Sigmoid colon (tissue), 7 donors: ENCODE results near the gene STOML1. TPM values are rescaled to one million over a fixed set of nuclear protein-coding genes. Genes with fewer than 3 reads are reported as not detected.
"Not testable (repeated sequence)": the region's sequence is repeated elsewhere in the genome, so short reads cannot be mapped to it uniquely, and the experiment has no call there.

Experiments used
- DNase-seq: peaks from one replicate; pipeline ENCODE4 v3.0.0-alpha.2; 2019
- H3K27ac ChIP-seq, 4 donors: fragments of 200-600 bp; sonication (generic); one replicate each; pipeline ENCODE4 v1.5.1; 2016 to 2019; ENCODE audit warnings: mild to moderate bottlenecking in 1 of 4
- H3K27me3 ChIP-seq, 3 donors: fragments of 200-600 bp; sonication (generic); one replicate each; pipeline ENCODE4 v1.5.1; 2019; ENCODE audit warnings: mild to moderate bottlenecking in 1 of 3
- H3K36me3 ChIP-seq, 4 donors: fragments of 200-600 bp; sonication (generic); one replicate each; pipeline ENCODE4 v1.5.1; 2016 to 2019
- H3K4me1 ChIP-seq, 4 donors: fragments of 200-600 bp; sonication (generic); one replicate each; pipeline ENCODE4 v1.5.1; 2017 to 2019
- H3K4me3 ChIP-seq, 4 donors: fragments of 200-600 bp; sonication (generic); one replicate each; pipeline ENCODE4 v1.5.1; 2017 to 2019; ENCODE audit warnings: mild to moderate bottlenecking in 2 of 4, moderate library complexity in 1 of 4
- H3K9me3 ChIP-seq, 4 donors: fragments of 200-600 bp in 3 of 4; sonication (generic) in 3 of 4; one replicate each; pipeline versions ENCODE4 v1.5.1 to v1.6.1; 2013 to 2019
- CTCF ChIP-seq, 4 experiments: fragments of 450-650 bp in 3 of 4; fragments of 200-600 bp in 1 of 4; IDR thresholded peaks; one replicate each; pipeline ENCODE4 v1.5.1; 2016 to 2019; ENCODE audit warnings: antibody characterized with exemption in 4 of 4, mild to moderate bottlenecking in 3 of 4, moderate library complexity in 2 of 4
- EP300 ChIP-seq, 4 donors: sonication (generic); formaldehyde crosslinking; IDR thresholded peaks; one replicate each; pipeline ENCODE4 v1.6.1; 2017; ENCODE audit warnings: antibody characterized with exemption in 4 of 4
- POLR2A ChIP-seq, 2 donors: fragments of 450-650 bp; IDR thresholded peaks; one replicate each; pipeline ENCODE4 v1.6.1; 2016; ENCODE audit warnings: antibody characterized with exemption in 2 of 2, mild to moderate bottlenecking in 2 of 2, moderate library complexity in 2 of 2
- POLR2AphosphoS5 ChIP-seq, 4 donors: sonication (generic); formaldehyde crosslinking; IDR thresholded peaks; one replicate each; pipeline ENCODE4 v1.6.1; 2017; ENCODE audit warnings: antibody characterized with exemption in 4 of 4
- WGBS, 2 donors: extraction: QIAGEN DNeasy Blood & Tissue Kit; methylation state at CpG; one replicate each; pipeline ENCODE4 v1.1.7; 2013; 5-methylcytosine and 5-hydroxymethylcytosine counted together
- intact Hi-C: fragments of 100-400 bp; cut with DNase I; formaldehyde crosslinking; loops from one replicate; pipeline ENCODE4 v1.15.1; 2023
- polyA plus RNA-seq, 3 donors: library from polyadenylated mRNA; stranded (reverse); fragments of 200-250 nt; gene quantifications; one replicate each; pipeline ENCODE4 v1.2.3, GENCODE V29; 2013
- total RNA-seq, 4 donors: library from RNA; depleted of rRNA; stranded (reverse); fragments of >200 nt; gene quantifications; one replicate each; pipeline ENCODE4 v1.1.0, GENCODE V29; 2016
- donor health status: healthy with polysubstance abuse.
- donor health status: Bipolar disorder and iron deficiency.
- donor health status: healthy.

STOML1 gene
- total and polyA plus RNA-seq, 7 donors: 3.5 to 18.5 (median 13.2) TPM

- H3K36me3 ChIP-seq: no peaks in the 10 kb centered on the region
- H3K27ac ChIP-seq: no peak overlapping the region
- H3K27me3 ChIP-seq: no peaks in the 10 kb centered on the region
- TF ChIP-seq EP300 (IDR thresholded peaks at IDR 0.05) (no peak), POLR2AphosphoS5 (IDR thresholded peaks at IDR 0.05) (no peak), POLR2A (IDR thresholded peaks at IDR 0.05) (no peak), CTCF (IDR thresholded peaks at IDR 0.05) (no peak)
- intact Hi-C loops: no loop called here
- 94 to 98% methylated on average over 3 of the region's 3 CpGs for WGBS, 2 donors
- H3K4me3 ChIP-seq: no peak overlapping the region
- DNase-seq: peak; percentile 6
- H3K9me3 ChIP-seq: no peaks in the 10 kb centered on the region
- peaks cover 0 to 19% (median 14%) of the 10 kb centered on the region in 4 donors for H3K4me1 ChIP-seq
These were observed 23.6 kb downstream of the STOML1 start for GRCh38 chr15:73968461-73968860.

GRCh38 chr15:73965758-73966113, 26.4 kb downstream of the STOML1 start:
- intact Hi-C loops: no loop called here
- no peak overlapping the region for H3K4me3 ChIP-seq

GRCh38 chr15:73965094-73965757, 26.9 kb downstream of the STOML1 start:
- H3K27me3 ChIP-seq: no peaks in the 10 kb centered on the region
- H3K27ac ChIP-seq: no peak overlapping the region
- H3K4me3 ChIP-seq: no peak overlapping the region
- H3K4me1 ChIP-seq: peaks cover 0 to 10% (median 5%) of the 10 kb centered on the region in 4 donors
- no peaks in the 10 kb centered on the region for H3K9me3 ChIP-seq
- DNase-seq: peak; percentile 62
- TF ChIP-seq CTCF (IDR thresholded peaks at IDR 0.05) (peak in 1 of 4 experiments; percentile 40), POLR2A (IDR thresholded peaks at IDR 0.05) (no peak)
- 22 to 27% methylated on average over 13 of the region's 13 CpGs for WGBS, 2 donors
- intact Hi-C loops: no loop called here
- H3K36me3 ChIP-seq: no peaks in the 10 kb centered on the region

More at GRCh38 chr15:73965758-73966113, 26.4 kb downstream of the STOML1 start:
- no peak overlapping the region for H3K27ac ChIP-seq
- H3K4me1 ChIP-seq: peaks cover 0 to 10% (median 5%) of the 10 kb centered on the region in 4 donors
- TF ChIP-seq EP300 (IDR thresholded peaks at IDR 0.05): no peak
- no peak for TF ChIP-seq POLR2A (IDR thresholded peaks at IDR 0.05)
- TF ChIP-seq POLR2AphosphoS5 (IDR thresholded peaks at IDR 0.05): no peak
- TF ChIP-seq CTCF (IDR thresholded peaks at IDR 0.05): no peak
- no peaks in the 10 kb centered on the region for H3K9me3 ChIP-seq
- no peaks in the 10 kb centered on the region for H3K36me3 ChIP-seq
- H3K27me3 ChIP-seq: no peaks in the 10 kb centered on the region
- no peak for DNase-seq
- 19 to 30% methylated on average over 2 of the region's 2 CpGs for WGBS, 2 donors

GRCh38 chr15:73964736-73965093, 27.4 kb downstream of the STOML1 start:
- no peak overlapping the region for H3K27ac ChIP-seq
- H3K9me3 ChIP-seq: no peaks in the 10 kb centered on the region
- H3K27me3 ChIP-seq: no peaks in the 10 kb centered on the region
- DNase-seq: peak; percentile 90
- H3K4me1 ChIP-seq: peaks cover 0 to 10% (median 5%) of the 10 kb centered on the region in 4 donors
- 5 to 6% methylated on average over 11 of the region's 11 CpGs for WGBS, 2 donors
- intact Hi-C loops: loop anchor here (1.0 kb wide), 1 partner anchor 13 kb away; no protein-coding TSS in a partner anchor
- TF ChIP-seq POLR2A (IDR thresholded peaks at IDR 0.05) (no peak), CTCF (IDR thresholded peaks at IDR 0.05) (peak; percentile 90 to 98 (median 94))
- H3K4me3 ChIP-seq: no peak overlapping the region
- H3K36me3 ChIP-seq: no peaks in the 10 kb centered on the region

GRCh38 chr15:73962433-73962832, 29.7 kb downstream of the STOML1 start:
- H3K4me3 ChIP-seq: no peak overlapping the region
- intact Hi-C loops: no loop called here
- WGBS, 2 donors: 71 to 84% methylated on average over 5 of the region's 5 CpGs

GRCh38 chr15:73960472-73961070, 31.5 kb downstream of the STOML1 start:
- WGBS, 2 donors: 91% methylated on average over 7 of the region's 7 CpGs
- peak; percentile 8 for DNase-seq
- H3K36me3 ChIP-seq, H3K4me1 ChIP-seq, H3K9me3 ChIP-seq, H3K4me3 ChIP-seq, H3K27me3 ChIP-seq, intact Hi-C loops, H3K27ac ChIP-seq: not testable (repeated sequence)

More at GRCh38 chr15:73962433-73962832, 29.7 kb downstream of the STOML1 start:
- H3K36me3 ChIP-seq: no peaks in the 10 kb centered on the region
- TF ChIP-seq CTCF (IDR thresholded peaks at IDR 0.05) (no peak), POLR2AphosphoS5 (IDR thresholded peaks at IDR 0.05) (no peak), POLR2A (IDR thresholded peaks at IDR 0.05) (no peak), EP300 (IDR thresholded peaks at IDR 0.05) (no peak)
- H3K9me3 ChIP-seq: no peaks in the 10 kb centered on the region
- no peak overlapping the region for H3K27ac ChIP-seq
- peaks cover 0 to 10% (median 5%) of the 10 kb centered on the region in 4 donors for H3K4me1 ChIP-seq
- DNase-seq: no peak
- H3K27me3 ChIP-seq: no peaks in the 10 kb centered on the region
